Activated naive CD8-positive, alpha-beta T cell treated with anti-CD3 and anti-CD28 coated beads, Interleukin-2, amount 10 ng/mL, durations not matched to agents 7 days and 5 days (primary cell): ENCODE results near the gene CCDC138. TPM values are rescaled to one million over a fixed set of nuclear protein-coding genes. Genes with fewer than 3 reads are reported as not detected.

Experiments used
- ATAC-seq: fragments of 150-1000 bp; cut with Tn5 transposase; one replicate; pipeline ENCODE4 v1.10.0; 2021; ENCODE audit warnings: low read depth, moderate library complexity
- POLR2A ChIA-PET: fragments of 350-600 bp; sonication (Branson Sonifier 250); formaldehyde crosslinking; loops from one replicate; lab custom pipeline; 2021; ENCODE audit warnings: antibody characterized with exemption; lab: Charles Lee
- DNase-seq: peaks from one replicate; pipeline ENCODE4 v3.0.0; 2021
- H3K27ac Mint-ChIP-seq: one replicate; pipeline ENCODE4 v1.8.0; 2022; ENCODE audit warnings: mild to moderate bottlenecking, mixed read lengths
- H3K27me3 Mint-ChIP-seq: one replicate; pipeline ENCODE4 v1.8.0; 2022; ENCODE audit warnings: mild to moderate bottlenecking, moderate library complexity, mixed read lengths
- H3K36me3 Mint-ChIP-seq: one replicate; pipeline ENCODE4 v1.8.0; 2021; ENCODE audit warnings: mild to moderate bottlenecking, mixed read lengths
- H3K4me1 Mint-ChIP-seq: one replicate; pipeline ENCODE4 v1.8.0; 2021; ENCODE audit warnings: mixed read lengths
- H3K4me3 Mint-ChIP-seq: one replicate; pipeline ENCODE4 v1.8.0; 2022; ENCODE audit warnings: mild to moderate bottlenecking, moderate library complexity, mixed read lengths
- H3K9me3 Mint-ChIP-seq: one replicate; pipeline ENCODE4 v1.8.0; 2021; ENCODE audit warnings: mixed read lengths
- total RNA-seq, 2 experiments: library from RNA; stranded (reverse); gene quantifications; one replicate each; pipeline ENCODE4 v1.2.3, GENCODE V29; 2021

Gene CCDC138
- total RNA-seq, 2 experiments from 2014 or later, result 8.0 to 8.4 TPM

GRCh38 chr2:108884619-108885018, 98.0 kb downstream of the CCDC138 start:
- no peak for ATAC-seq
- Mint-ChIP-seq H3K27me3 (peaks cover 3% of the 10 kb centered on the region), H3K9me3 (peaks cover 25% of the 10 kb centered on the region), H3K4me1 (no peaks in the 10 kb centered on the region), H3K27ac (no peak overlapping the region), H3K36me3 (peaks cover 5% of the 10 kb centered on the region), H3K4me3 (no peak overlapping the region)
- DNase-seq, result no peak
- POLR2A ChIA-PET, result no interaction called here

- Mint-ChIP-seq H3K9me3 (peaks cover 26% of the 10 kb centered on the region), H3K27ac (no peak overlapping the region)
- POLR2A ChIA-PET, result no interaction called here
Measured at GRCh38 chr2:108889907-108890306, 103.3 kb downstream of the CCDC138 start.

GRCh38 chr2:108893277-108893676, 106.7 kb downstream of the CCDC138 start:
- peaks cover 17% of the 10 kb centered on the region for H3K9me3 Mint-ChIP-seq
- POLR2A ChIA-PET, result no interaction called here
- peaks cover 12% of the 10 kb centered on the region for H3K36me3 Mint-ChIP-seq
- H3K27ac Mint-ChIP-seq, result no peak overlapping the region
- H3K4me1 Mint-ChIP-seq, result no peaks in the 10 kb centered on the region
- peaks cover 1% of the 10 kb centered on the region for H3K27me3 Mint-ChIP-seq
- H3K4me3 Mint-ChIP-seq, result no peak overlapping the region
- ATAC-seq, result no peak
- no peak for DNase-seq

More at GRCh38 chr2:108889907-108890306, 103.3 kb downstream of the CCDC138 start:
- ATAC-seq, result no peak
- H3K27me3 Mint-ChIP-seq, result peaks cover 3% of the 10 kb centered on the region
- no peak overlapping the region for H3K4me3 Mint-ChIP-seq
- DNase-seq, result no peak
- no peaks in the 10 kb centered on the region for H3K4me1 Mint-ChIP-seq
- peaks cover 12% of the 10 kb centered on the region for H3K36me3 Mint-ChIP-seq

GRCh38 chr2:108894766-108895165, 108.2 kb downstream of the CCDC138 start:
- H3K36me3 Mint-ChIP-seq, result peaks cover 8% of the 10 kb centered on the region
- ATAC-seq (no peak), DNase-seq (no peak)
- peaks cover 17% of the 10 kb centered on the region for H3K9me3 Mint-ChIP-seq
- H3K4me3 Mint-ChIP-seq, result no peak overlapping the region
- POLR2A ChIA-PET, result no interaction called here
- no peak overlapping the region for H3K27ac Mint-ChIP-seq
- H3K4me1 Mint-ChIP-seq, result no peaks in the 10 kb centered on the region
- H3K27me3 Mint-ChIP-seq, result no peaks in the 10 kb centered on the region

- H3K4me3 Mint-ChIP-seq, result no peak overlapping the region
- DNase-seq (no peak), ATAC-seq (no peak)
- POLR2A ChIA-PET, result no interaction called here
- H3K27me3 Mint-ChIP-seq, result peaks cover 2% of the 10 kb centered on the region
- H3K9me3 Mint-ChIP-seq, result peaks cover 18% of the 10 kb centered on the region
- H3K36me3 Mint-ChIP-seq, result peaks cover 7% of the 10 kb centered on the region
- H3K4me1 Mint-ChIP-seq, result no peaks in the 10 kb centered on the region
- H3K27ac Mint-ChIP-seq, result no peak overlapping the region
Measured at GRCh38 chr2:108895188-108895587, 108.6 kb downstream of the CCDC138 start.

GRCh38 chr2:108896741-108897140, 110.2 kb downstream of the CCDC138 start:
- Mint-ChIP-seq H3K9me3 (peaks cover 14% of the 10 kb centered on the region), H3K27me3 (peaks cover 2% of the 10 kb centered on the region), H3K27ac (no peak overlapping the region), H3K36me3 (peaks cover 1% of the 10 kb centered on the region), H3K4me3 (no peak overlapping the region), H3K4me1 (no peaks in the 10 kb centered on the region)
- DNase-seq (no peak), ATAC-seq (no peak)
- POLR2A ChIA-PET, result no interaction called here

GRCh38 chr2:108898315-108899082, 111.9 kb downstream of the CCDC138 start:
- Mint-ChIP-seq H3K4me3 (no peak overlapping the region), H3K27ac (no peak overlapping the region), H3K9me3 (peaks cover 12% of the 10 kb centered on the region), H3K4me1 (no peaks in the 10 kb centered on the region), H3K36me3 (peaks cover 1% of the 10 kb centered on the region), H3K27me3 (peaks cover 2% of the 10 kb centered on the region)
- POLR2A ChIA-PET, result no interaction called here
- no peak for DNase-seq
- no peak for ATAC-seq

- Mint-ChIP-seq H3K9me3 (peaks cover 3% of the 10 kb centered on the region), H3K4me3 (no peak overlapping the region), H3K36me3 (no peaks in the 10 kb centered on the region), H3K4me1 (no peaks in the 10 kb centered on the region), H3K27ac (no peak overlapping the region), H3K27me3 (peaks cover 2% of the 10 kb centered on the region)
- ATAC-seq (no peak), DNase-seq (no peak)
- POLR2A ChIA-PET, result no interaction called here
Measured at GRCh38 chr2:108904680-108905079, 118.1 kb downstream of the CCDC138 start.

GRCh38 chr2:108905176-108905575, 118.6 kb downstream of the CCDC138 start:
- H3K4me3 Mint-ChIP-seq, result no peak overlapping the region
- no peak for ATAC-seq
- H3K36me3 Mint-ChIP-seq, result no peaks in the 10 kb centered on the region
- POLR2A ChIA-PET, result no interaction called here
- no peak for DNase-seq
- H3K27ac Mint-ChIP-seq, result no peak overlapping the region
- H3K27me3 Mint-ChIP-seq, result no peaks in the 10 kb centered on the region
- H3K9me3 Mint-ChIP-seq, result peaks cover 1% of the 10 kb centered on the region
- H3K4me1 Mint-ChIP-seq, result no peaks in the 10 kb centered on the region

- DNase-seq, result no peak
- Mint-ChIP-seq H3K9me3 (peaks cover 1% of the 10 kb centered on the region), H3K27me3 (no peaks in the 10 kb centered on the region), H3K4me1 (no peaks in the 10 kb centered on the region), H3K27ac (no peak overlapping the region), H3K4me3 (no peak overlapping the region), H3K36me3 (no peaks in the 10 kb centered on the region)
- no peak for ATAC-seq
- POLR2A ChIA-PET, result no interaction called here
Measured at GRCh38 chr2:108905906-108906305, 119.3 kb downstream of the CCDC138 start.

GRCh38 chr2:108906403-108907077, 120.0 kb downstream of the CCDC138 start:
- DNase-seq (no peak), ATAC-seq (no peak)
- Mint-ChIP-seq H3K4me1 (no peaks in the 10 kb centered on the region), H3K27ac (no peak overlapping the region), H3K36me3 (no peaks in the 10 kb centered on the region), H3K9me3 (no peaks in the 10 kb centered on the region), H3K4me3 (no peak overlapping the region), H3K27me3 (no peaks in the 10 kb centered on the region)
- POLR2A ChIA-PET, result no interaction called here

- no peaks in the 10 kb centered on the region for H3K9me3 Mint-ChIP-seq
- no peak overlapping the region for H3K4me3 Mint-ChIP-seq
- H3K27ac Mint-ChIP-seq, result no peak overlapping the region
- no peaks in the 10 kb centered on the region for H3K36me3 Mint-ChIP-seq
- DNase-seq (no peak), ATAC-seq (no peak)
- POLR2A ChIA-PET, result no interaction called here
- H3K4me1 Mint-ChIP-seq, result no peaks in the 10 kb centered on the region
- no peaks in the 10 kb centered on the region for H3K27me3 Mint-ChIP-seq
Measured at GRCh38 chr2:108907822-108908712, 121.5 kb downstream of the CCDC138 start.

GRCh38 chr2:108908713-108909070, 122.1 kb downstream of the CCDC138 start:
- Mint-ChIP-seq H3K27me3 (no peaks in the 10 kb centered on the region), H3K4me3 (no peak overlapping the region), H3K27ac (no peak overlapping the region), H3K9me3 (no peaks in the 10 kb centered on the region), H3K4me1 (no peaks in the 10 kb centered on the region), H3K36me3 (no peaks in the 10 kb centered on the region)
- ATAC-seq, result no peak
- POLR2A ChIA-PET, result no interaction called here
- no peak for DNase-seq
